Liver (tissue), 9 donors: ENCODE data around the gene POC1A. TPM values are rescaled to one million over a fixed set of nuclear protein-coding genes. Genes with fewer than 3 reads are reported as not detected.

Source experiments
- DNase-seq: peaks from one replicate; pipeline ENCODE4 v3.0.0-alpha.2; 2017; ENCODE audit warnings: low spot score
- H3K27ac ChIP-seq, 2 donors: one replicate each; pipeline ENCODE4 v1.7.0; 2013; ENCODE audit warnings: inconsistent platforms in 2 of 2, low read length in 2 of 2, control low read depth in 1 of 2, low read depth in 1 of 2, mild to moderate bottlenecking in 1 of 2
- H3K27me3 ChIP-seq, 4 donors: one replicate each; pipeline versions ENCODE4 v1.6.1 to v1.7.0; 2013; ENCODE audit warnings: low read length in 3 of 4, inconsistent platforms in 1 of 4, mild to moderate bottlenecking in 1 of 4, moderate library complexity in 1 of 4; ENCODE audit not compliant: control insufficient read depth in 4 of 4, insufficient read depth in 4 of 4
- H3K36me3 ChIP-seq, 4 donors: one replicate each; pipeline versions ENCODE4 v1.6.1 to v1.7.0; 2013; ENCODE audit warnings: low read length in 3 of 4, mild to moderate bottlenecking in 3 of 4, low read depth in 1 of 4, moderate library complexity in 1 of 4; ENCODE audit not compliant: control insufficient read depth in 4 of 4, insufficient read depth in 3 of 4
- H3K4me1 ChIP-seq, 4 donors: one replicate each; pipeline versions ENCODE4 v1.6.1 to v1.7.0; 2013; ENCODE audit warnings: low read length in 3 of 4, mild to moderate bottlenecking in 3 of 4, moderate library complexity in 1 of 4; ENCODE audit not compliant: control insufficient read depth in 4 of 4, insufficient read depth in 4 of 4
- H3K4me3 ChIP-seq, 3 donors: one replicate each; pipeline versions ENCODE4 v1.6.1 to v1.7.0; 2013; ENCODE audit warnings: low read length in 3 of 3, control low read depth in 1 of 3, low read depth in 1 of 3, mild to moderate bottlenecking in 1 of 3
- H3K9ac ChIP-seq, 2 donors: one replicate each; pipeline ENCODE4 v1.7.0; 2013; ENCODE audit warnings: low read length in 2 of 2, mild to moderate bottlenecking in 2 of 2, moderate library complexity in 2 of 2, control low read depth in 1 of 2, low read depth in 1 of 2
- H3K9me3 ChIP-seq, 4 donors: one replicate each; pipeline versions ENCODE4 v1.6.1 to v1.7.0; 2013; ENCODE audit warnings: low read length in 3 of 4; ENCODE audit not compliant: control insufficient read depth in 4 of 4
- EGR1 ChIP-seq, 2 donors: IDR thresholded peaks; 2 replicates each; pipeline ENCODE4 v1.6.1; 2016 to 2018; ENCODE audit warnings: antibody characterized with exemption in 2 of 2, low read depth in 2 of 2
- FOXA1 ChIP-seq: IDR thresholded peaks from 2 replicates; pipeline ENCODE4 v1.6.1; 2016; ENCODE audit warnings: antibody characterized with exemption
- FOXA2 ChIP-seq: IDR thresholded peaks from 2 replicates; pipeline ENCODE4 v1.6.1; 2016; ENCODE audit warnings: antibody characterized with exemption
- GABPA ChIP-seq, 2 donors: IDR thresholded peaks in 1 of 2; conservative IDR thresholded peaks in 1 of 2; 2 replicates each; pipeline ENCODE4 v1.6.1; 2016; ENCODE audit warnings: antibody characterized with exemption in 2 of 2, mild to moderate bottlenecking in 1 of 2, moderate library complexity in 1 of 2
- HNF4A ChIP-seq, 2 donors: conservative IDR thresholded peaks; 2 replicates each; pipeline ENCODE4 v1.6.1; 2016; ENCODE audit warnings: antibody characterized with exemption in 2 of 2, mild to moderate bottlenecking in 2 of 2
- HNF4G ChIP-seq: IDR thresholded peaks from 2 replicates; pipeline ENCODE4 v1.6.1; 2016; ENCODE audit warnings: antibody characterized with exemption
- JUND ChIP-seq, 2 donors: IDR thresholded peaks; 2 replicates each; pipeline ENCODE4 v1.6.1; 2016; ENCODE audit warnings: antibody characterized with exemption in 2 of 2
- NR2F2 ChIP-seq: IDR thresholded peaks from 2 replicates; pipeline ENCODE4 v1.6.1; 2016; ENCODE audit warnings: antibody characterized with exemption
- RAD21 ChIP-seq, 2 donors: IDR thresholded peaks; 2 replicates each; pipeline ENCODE4 v1.6.1; 2016; ENCODE audit warnings: antibody characterized with exemption in 2 of 2, mild to moderate bottlenecking in 2 of 2
- SP1 ChIP-seq: IDR thresholded peaks from 2 replicates; pipeline ENCODE4 v1.6.1; 2018; ENCODE audit warnings: antibody characterized with exemption, mild to moderate bottlenecking
- TAF1 ChIP-seq: conservative IDR thresholded peaks from 2 replicates; pipeline ENCODE4 v1.6.1; 2016; ENCODE audit warnings: antibody characterized with exemption, mild to moderate bottlenecking
- YY1 ChIP-seq: IDR thresholded peaks from 2 replicates; pipeline ENCODE4 v1.6.1; 2016; ENCODE audit warnings: antibody characterized with exemption, mild to moderate bottlenecking
- WGBS: extraction: QIAGEN DNeasy Blood & Tissue Kit; methylation state at CpG from one replicate; pipeline ENCODE4 v1.1.7; 2013; 5-methylcytosine and 5-hydroxymethylcytosine counted together
- polyA plus RNA-seq, 2 donors: library from polyadenylated mRNA; stranded (reverse) in 1 of 2; unstranded in 1 of 2; fragments of 200-250 nt in 1 of 2; fragments of >200 nt in 1 of 2; fragmentation: Nextera tagmentation in 1 of 2; extraction: Ambion mirVana in 1 of 2; gene quantifications; one replicate each; pipeline versions ENCODE4 v1.2.1 to v1.2.3, GENCODE V29; 2013 to 2015
- total RNA-seq, 2 donors: library from RNA; depleted of rRNA; stranded (reverse); fragments of >200 nt; gene quantifications; one replicate each; pipeline ENCODE4 v1.2.3, GENCODE V29; 2014
- TF ChIP-seq, protein P1 (sequence below): IDR thresholded peaks from 2 replicates; pipeline ENCODE4 v1.6.1; 2016; ENCODE audit warnings: antibody characterized with exemption, mild to moderate bottlenecking
- TF ChIP-seq, protein P2 (sequence below): fragments of 150-350 bp; IDR thresholded peaks from 2 replicates; pipeline ENCODE4 v1.5.1; 2017; ENCODE audit warnings: improper control_type of control experiment, low read depth, low read length; ENCODE audit not compliant: missing input control
- TF ChIP-seq, protein P3 (sequence below): IDR thresholded peaks from 2 replicates; pipeline ENCODE4 v1.6.1; 2016; ENCODE audit warnings: antibody characterized with exemption
- TF ChIP-seq, protein P4 (sequence below): IDR thresholded peaks from 2 replicates; pipeline ENCODE4 v1.6.1; 2016; ENCODE audit warnings: antibody characterized with exemption
- TF ChIP-seq, protein P5 (sequence below): IDR thresholded peaks from 2 replicates; pipeline ENCODE4 v1.6.1; 2016; ENCODE audit warnings: antibody characterized with exemption
- donor health status: healthy.
- donor health status: healthy.
- donor health status: healthy.
- donor health status: healthy.
- donor health status: healthy.

Gene POC1A
- total and polyA plus RNA-seq, 4 donors, result 1.4 to 12.7 (median 4.8) TPM

DNA sequence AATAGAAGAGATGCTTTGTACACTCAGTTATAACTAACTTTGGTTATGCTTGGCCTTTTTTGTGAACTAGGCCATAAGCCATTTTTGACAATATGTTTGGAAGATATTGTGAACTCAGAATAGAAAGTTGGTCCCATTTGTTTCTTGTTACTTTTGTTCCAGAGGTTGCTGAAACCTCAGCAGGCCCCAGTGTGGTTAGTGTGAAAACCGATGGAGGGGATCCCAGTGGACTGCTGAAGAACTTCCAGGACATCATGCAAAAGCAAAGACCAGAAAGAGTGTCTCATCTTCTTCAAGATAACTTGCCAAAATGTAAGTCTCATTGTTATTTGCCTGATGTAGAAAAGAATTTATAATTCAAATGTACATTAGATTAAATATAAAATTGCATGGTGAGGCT, 49.5 kb upstream of the POC1A start:
- Histone ChIP-seq H3K9me3 (no peaks in the 10 kb centered on the region), H3K27ac (peak overlapping the region; percentile 65 to 72), H3K9ac (no peak overlapping the region), H3K36me3 (peaks cover 10 to 68% (median 60%) of the 10 kb centered on the region in 4 donors), H3K4me3 (peak overlapping the region in 1 of 3 donors; percentile 1), H3K27me3 (no peaks in the 10 kb centered on the region), H3K4me1 (peaks cover 5 to 69% (median 54%) of the 10 kb centered on the region in 4 donors)
- DNase-seq, result no peak
- TF ChIP-seq TAF1, result no peak
- TF ChIP-seq RAD21 (IDR thresholded peaks at IDR 0.05), result no peak
- TF ChIP-seq SP1, result no peak
- no peak for TF ChIP-seq HNF4A (conservative IDR thresholded peaks at IDR 0.05)
- TF ChIP-seq HNF4G, result no peak
- no peak for TF ChIP-seq GABPA (IDR thresholded peaks at IDR 0.05 in 1 of 2, conservative IDR thresholded peaks at IDR 0.05 in 1 of 2)
- no peak for TF ChIP-seq YY1
- TF ChIP-seq FOXA2, result no peak
- no peak for TF ChIP-seq NR2F2
- TF ChIP-seq, protein P1, sequence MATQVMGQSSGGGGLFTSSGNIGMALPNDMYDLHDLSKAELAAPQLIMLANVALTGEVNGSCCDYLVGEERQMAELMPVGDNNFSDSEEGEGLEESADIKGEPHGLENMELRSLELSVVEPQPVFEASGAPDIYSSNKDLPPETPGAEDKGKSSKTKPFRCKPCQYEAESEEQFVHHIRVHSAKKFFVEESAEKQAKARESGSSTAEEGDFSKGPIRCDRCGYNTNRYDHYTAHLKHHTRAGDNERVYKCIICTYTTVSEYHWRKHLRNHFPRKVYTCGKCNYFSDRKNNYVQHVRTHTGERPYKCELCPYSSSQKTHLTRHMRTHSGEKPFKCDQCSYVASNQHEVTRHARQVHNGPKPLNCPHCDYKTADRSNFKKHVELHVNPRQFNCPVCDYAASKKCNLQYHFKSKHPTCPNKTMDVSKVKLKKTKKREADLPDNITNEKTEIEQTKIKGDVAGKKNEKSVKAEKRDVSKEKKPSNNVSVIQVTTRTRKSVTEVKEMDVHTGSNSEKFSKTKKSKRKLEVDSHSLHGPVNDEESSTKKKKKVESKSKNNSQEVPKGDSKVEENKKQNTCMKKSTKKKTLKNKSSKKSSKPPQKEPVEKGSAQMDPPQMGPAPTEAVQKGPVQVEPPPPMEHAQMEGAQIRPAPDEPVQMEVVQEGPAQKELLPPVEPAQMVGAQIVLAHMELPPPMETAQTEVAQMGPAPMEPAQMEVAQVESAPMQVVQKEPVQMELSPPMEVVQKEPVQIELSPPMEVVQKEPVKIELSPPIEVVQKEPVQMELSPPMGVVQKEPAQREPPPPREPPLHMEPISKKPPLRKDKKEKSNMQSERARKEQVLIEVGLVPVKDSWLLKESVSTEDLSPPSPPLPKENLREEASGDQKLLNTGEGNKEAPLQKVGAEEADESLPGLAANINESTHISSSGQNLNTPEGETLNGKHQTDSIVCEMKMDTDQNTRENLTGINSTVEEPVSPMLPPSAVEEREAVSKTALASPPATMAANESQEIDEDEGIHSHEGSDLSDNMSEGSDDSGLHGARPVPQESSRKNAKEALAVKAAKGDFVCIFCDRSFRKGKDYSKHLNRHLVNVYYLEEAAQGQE, result no peak
- TF ChIP-seq, protein P2, sequence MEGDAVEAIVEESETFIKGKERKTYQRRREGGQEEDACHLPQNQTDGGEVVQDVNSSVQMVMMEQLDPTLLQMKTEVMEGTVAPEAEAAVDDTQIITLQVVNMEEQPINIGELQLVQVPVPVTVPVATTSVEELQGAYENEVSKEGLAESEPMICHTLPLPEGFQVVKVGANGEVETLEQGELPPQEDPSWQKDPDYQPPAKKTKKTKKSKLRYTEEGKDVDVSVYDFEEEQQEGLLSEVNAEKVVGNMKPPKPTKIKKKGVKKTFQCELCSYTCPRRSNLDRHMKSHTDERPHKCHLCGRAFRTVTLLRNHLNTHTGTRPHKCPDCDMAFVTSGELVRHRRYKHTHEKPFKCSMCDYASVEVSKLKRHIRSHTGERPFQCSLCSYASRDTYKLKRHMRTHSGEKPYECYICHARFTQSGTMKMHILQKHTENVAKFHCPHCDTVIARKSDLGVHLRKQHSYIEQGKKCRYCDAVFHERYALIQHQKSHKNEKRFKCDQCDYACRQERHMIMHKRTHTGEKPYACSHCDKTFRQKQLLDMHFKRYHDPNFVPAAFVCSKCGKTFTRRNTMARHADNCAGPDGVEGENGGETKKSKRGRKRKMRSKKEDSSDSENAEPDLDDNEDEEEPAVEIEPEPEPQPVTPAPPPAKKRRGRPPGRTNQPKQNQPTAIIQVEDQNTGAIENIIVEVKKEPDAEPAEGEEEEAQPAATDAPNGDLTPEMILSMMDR, result no peak
- TF ChIP-seq, protein P3, sequence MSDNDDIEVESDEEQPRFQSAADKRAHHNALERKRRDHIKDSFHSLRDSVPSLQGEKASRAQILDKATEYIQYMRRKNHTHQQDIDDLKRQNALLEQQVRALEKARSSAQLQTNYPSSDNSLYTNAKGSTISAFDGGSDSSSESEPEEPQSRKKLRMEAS, result no peak
- no peak for TF ChIP-seq FOXA1
- no peak for TF ChIP-seq JUND (IDR thresholded peaks at IDR 0.05)
- TF ChIP-seq, protein P4, sequence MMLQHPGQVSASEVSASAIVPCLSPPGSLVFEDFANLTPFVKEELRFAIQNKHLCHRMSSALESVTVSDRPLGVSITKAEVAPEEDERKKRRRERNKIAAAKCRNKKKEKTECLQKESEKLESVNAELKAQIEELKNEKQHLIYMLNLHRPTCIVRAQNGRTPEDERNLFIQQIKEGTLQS, result no peak
- TF ChIP-seq EGR1 (IDR thresholded peaks at IDR 0.05; ENCODE audit: low read depth in 2 of 2), result no peak
- TF ChIP-seq, protein P5, sequence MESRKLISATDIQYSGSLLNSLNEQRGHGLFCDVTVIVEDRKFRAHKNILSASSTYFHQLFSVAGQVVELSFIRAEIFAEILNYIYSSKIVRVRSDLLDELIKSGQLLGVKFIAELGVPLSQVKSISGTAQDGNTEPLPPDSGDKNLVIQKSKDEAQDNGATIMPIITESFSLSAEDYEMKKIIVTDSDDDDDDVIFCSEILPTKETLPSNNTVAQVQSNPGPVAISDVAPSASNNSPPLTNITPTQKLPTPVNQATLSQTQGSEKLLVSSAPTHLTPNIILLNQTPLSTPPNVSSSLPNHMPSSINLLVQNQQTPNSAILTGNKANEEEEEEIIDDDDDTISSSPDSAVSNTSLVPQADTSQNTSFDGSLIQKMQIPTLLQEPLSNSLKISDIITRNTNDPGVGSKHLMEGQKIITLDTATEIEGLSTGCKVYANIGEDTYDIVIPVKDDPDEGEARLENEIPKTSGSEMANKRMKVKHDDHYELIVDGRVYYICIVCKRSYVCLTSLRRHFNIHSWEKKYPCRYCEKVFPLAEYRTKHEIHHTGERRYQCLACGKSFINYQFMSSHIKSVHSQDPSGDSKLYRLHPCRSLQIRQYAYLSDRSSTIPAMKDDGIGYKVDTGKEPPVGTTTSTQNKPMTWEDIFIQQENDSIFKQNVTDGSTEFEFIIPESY, result no peak
- 70% methylated on average over 1 of the region's 1 CpG for WGBS
